ENCODE measurements around the gene TTLL10.

- TF ChIP-seq, protein P1, sequence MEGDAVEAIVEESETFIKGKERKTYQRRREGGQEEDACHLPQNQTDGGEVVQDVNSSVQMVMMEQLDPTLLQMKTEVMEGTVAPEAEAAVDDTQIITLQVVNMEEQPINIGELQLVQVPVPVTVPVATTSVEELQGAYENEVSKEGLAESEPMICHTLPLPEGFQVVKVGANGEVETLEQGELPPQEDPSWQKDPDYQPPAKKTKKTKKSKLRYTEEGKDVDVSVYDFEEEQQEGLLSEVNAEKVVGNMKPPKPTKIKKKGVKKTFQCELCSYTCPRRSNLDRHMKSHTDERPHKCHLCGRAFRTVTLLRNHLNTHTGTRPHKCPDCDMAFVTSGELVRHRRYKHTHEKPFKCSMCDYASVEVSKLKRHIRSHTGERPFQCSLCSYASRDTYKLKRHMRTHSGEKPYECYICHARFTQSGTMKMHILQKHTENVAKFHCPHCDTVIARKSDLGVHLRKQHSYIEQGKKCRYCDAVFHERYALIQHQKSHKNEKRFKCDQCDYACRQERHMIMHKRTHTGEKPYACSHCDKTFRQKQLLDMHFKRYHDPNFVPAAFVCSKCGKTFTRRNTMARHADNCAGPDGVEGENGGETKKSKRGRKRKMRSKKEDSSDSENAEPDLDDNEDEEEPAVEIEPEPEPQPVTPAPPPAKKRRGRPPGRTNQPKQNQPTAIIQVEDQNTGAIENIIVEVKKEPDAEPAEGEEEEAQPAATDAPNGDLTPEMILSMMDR (IDR thresholded peaks at IDR 0.05) = no peak
- no peak for TF ChIP-seq ZBTB33 (IDR thresholded peaks at IDR 0.05; ENCODE audit: borderline replicate concordance, low read depth)
- TF ChIP-seq, protein P2, sequence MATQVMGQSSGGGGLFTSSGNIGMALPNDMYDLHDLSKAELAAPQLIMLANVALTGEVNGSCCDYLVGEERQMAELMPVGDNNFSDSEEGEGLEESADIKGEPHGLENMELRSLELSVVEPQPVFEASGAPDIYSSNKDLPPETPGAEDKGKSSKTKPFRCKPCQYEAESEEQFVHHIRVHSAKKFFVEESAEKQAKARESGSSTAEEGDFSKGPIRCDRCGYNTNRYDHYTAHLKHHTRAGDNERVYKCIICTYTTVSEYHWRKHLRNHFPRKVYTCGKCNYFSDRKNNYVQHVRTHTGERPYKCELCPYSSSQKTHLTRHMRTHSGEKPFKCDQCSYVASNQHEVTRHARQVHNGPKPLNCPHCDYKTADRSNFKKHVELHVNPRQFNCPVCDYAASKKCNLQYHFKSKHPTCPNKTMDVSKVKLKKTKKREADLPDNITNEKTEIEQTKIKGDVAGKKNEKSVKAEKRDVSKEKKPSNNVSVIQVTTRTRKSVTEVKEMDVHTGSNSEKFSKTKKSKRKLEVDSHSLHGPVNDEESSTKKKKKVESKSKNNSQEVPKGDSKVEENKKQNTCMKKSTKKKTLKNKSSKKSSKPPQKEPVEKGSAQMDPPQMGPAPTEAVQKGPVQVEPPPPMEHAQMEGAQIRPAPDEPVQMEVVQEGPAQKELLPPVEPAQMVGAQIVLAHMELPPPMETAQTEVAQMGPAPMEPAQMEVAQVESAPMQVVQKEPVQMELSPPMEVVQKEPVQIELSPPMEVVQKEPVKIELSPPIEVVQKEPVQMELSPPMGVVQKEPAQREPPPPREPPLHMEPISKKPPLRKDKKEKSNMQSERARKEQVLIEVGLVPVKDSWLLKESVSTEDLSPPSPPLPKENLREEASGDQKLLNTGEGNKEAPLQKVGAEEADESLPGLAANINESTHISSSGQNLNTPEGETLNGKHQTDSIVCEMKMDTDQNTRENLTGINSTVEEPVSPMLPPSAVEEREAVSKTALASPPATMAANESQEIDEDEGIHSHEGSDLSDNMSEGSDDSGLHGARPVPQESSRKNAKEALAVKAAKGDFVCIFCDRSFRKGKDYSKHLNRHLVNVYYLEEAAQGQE (IDR thresholded peaks at IDR 0.05; ENCODE audit: low read depth, low read length) = no peak
- no peak for TF ChIP-seq NRF1 (IDR thresholded peaks at IDR 0.05; ENCODE audit: low read depth, low read length)
- TF ChIP-seq TEAD4 (IDR thresholded peaks at IDR 0.05; ENCODE audit: borderline replicate concordance, insufficient read depth) = no peak
- TF ChIP-seq CHD2 (IDR thresholded peaks at IDR 0.05; ENCODE audit: low read length, partially characterized antibody) = no peak
These were observed 25.1 kb upstream of the TTLL10 start for GRCh38 chr1:1148569-1148968.

Measured in SK-N-SH (cell line).